HCT116 (cell line): ENCODE data around the gene NEDD4L. TPM values are rescaled to one million over a fixed set of nuclear protein-coding genes. Genes with fewer than 3 reads are reported as not detected.

Experiments used
- ATAC-seq: fragments of 200-7000 bp; cut with Tn5 transposase; 2 replicates; pipeline ENCODE4 v1.9.1; 2020; ENCODE audit warnings: mild to moderate bottlenecking, moderate library complexity
- BruUV-seq: library from RNA; stranded (reverse); fragments of 400-500 nt; replicated peaks from 2 replicates; lab custom pipeline; 2021; lab: Mats Ljungman, UMichigan
- CTCF ChIA-PET: fragments of 300-600 bp; sonication (Branson Sonifier 250); formaldehyde crosslinking; loops from one replicate; lab custom pipeline; 2021; ENCODE audit warnings: antibody characterized with exemption; lab: Charles Lee
- POLR2A ChIA-PET: fragments of 300-600, 350-600 bp; sonication (Branson Sonifier 250); formaldehyde crosslinking; loops from one replicate; lab custom pipeline; 2021; ENCODE audit warnings: antibody characterized with exemption; lab: Charles Lee
- RAD21 ChIA-PET, 2 experiments: fragments of 300-600 bp; sonication (Branson Sonifier 250); formaldehyde crosslinking; loops; one replicate each; lab custom pipeline; 2023; ENCODE audit warnings: low total read pairs in 2 of 2; ENCODE audit not compliant: uncharacterized antibody in 2 of 2, unreplicated experiment in 2 of 2, low non-redundant PET in 1 of 2; lab: Charles Lee
- DNase-seq: peaks from one replicate; pipeline ENCODE4 v3.0.0-alpha.2; 2010; ENCODE audit warnings: low read depth, low spot score
- H2AFZ ChIP-seq: fragments of 200-600 bp; shearing (Covaris generic), sonication (generic); 2 replicates; pipeline ENCODE4 v1.6.1; 2017; ENCODE audit warnings: low read depth, mixed run types, mixed read lengths, antibody characterized with exemption, low read length; ENCODE audit not compliant: poor library complexity, severe bottlenecking
- H3K27ac ChIP-seq: 2 replicates; pipeline ENCODE4 v1.5.1; 2012; ENCODE audit warnings: low read depth, low read length
- H3K27me3 ChIP-seq: fragments of 200-600 bp; sonication (generic); 2 replicates; pipeline ENCODE4 v1.6.1; 2016; ENCODE audit warnings: mixed run types, low read length, mixed read lengths; ENCODE audit not compliant: insufficient read depth
- H3K36me3 ChIP-seq, 2 experiments: fragments of 200-500 bp in 1 of 2; fragments of 200-600 bp in 1 of 2; sonication (Bioruptor generic) in 1 of 2; sonication (generic) in 1 of 2; 2 replicates each; pipeline versions ENCODE4 v1.5.1 to v1.6.1; 2014 to 2016; ENCODE audit warnings: low read length in 2 of 2, inconsistent platforms in 1 of 2, mixed read lengths in 1 of 2, mixed run types in 1 of 2; ENCODE audit not compliant: insufficient read depth in 2 of 2, control insufficient read depth in 1 of 2
- H3K4me1 ChIP-seq, 2 experiments: fragments of 200-600 bp in 1 of 2; sonication (generic) in 1 of 2; 2 replicates each; pipeline versions ENCODE4 v1.5.1 to v1.6.1; 2012 to 2017; ENCODE audit warnings: low read length in 2 of 2, inconsistent platforms in 1 of 2, mild to moderate bottlenecking in 1 of 2, mixed read lengths in 1 of 2, mixed run types in 1 of 2, moderate library complexity in 1 of 2; ENCODE audit not compliant: insufficient read depth in 2 of 2, control insufficient read depth in 1 of 2
- H3K4me2 ChIP-seq: fragments of 200-600 bp; sonication (generic); 2 replicates; pipeline ENCODE4 v1.6.1; 2017; ENCODE audit warnings: mixed run types, low read length, mixed read lengths
- H3K4me3 ChIP-seq, 2 experiments: fragments of 200-600 bp in 1 of 2; sonication (generic) in 1 of 2; replicated peaks in 1 of 2; 2 replicates each; pipeline ENCODE4 v1.5.1; 2011 to 2016; ENCODE audit warnings: low read length in 2 of 2, control low read depth in 1 of 2, low read depth in 1 of 2, mild to moderate bottlenecking in 1 of 2, mixed read lengths in 1 of 2, mixed run types in 1 of 2
- H3K79me2 ChIP-seq: fragments of 200-600 bp; sonication (generic); 2 replicates; pipeline ENCODE4 v1.6.1; 2017; ENCODE audit warnings: mild to moderate bottlenecking, mixed run types, low read length, moderate library complexity, mixed read lengths; ENCODE audit not compliant: insufficient read depth
- H3K9ac ChIP-seq: fragments of 200-600 bp; sonication (generic); 2 replicates; pipeline ENCODE4 v1.6.1; 2016; ENCODE audit warnings: low read length, mixed read lengths
- H3K9me2 ChIP-seq: fragments of 200-600 bp; sonication (generic), shearing (Covaris generic); 2 replicates; pipeline ENCODE4 v1.6.1; 2017; ENCODE audit warnings: mixed run types, mild to moderate bottlenecking, moderate library complexity; ENCODE audit not compliant: insufficient read depth
- H3K9me3 ChIP-seq, 2 experiments: fragments of 200-500 bp in 1 of 2; fragments of 200-600 bp in 1 of 2; sonication (Bioruptor generic) in 1 of 2; sonication (generic) in 1 of 2; 2 replicates each; pipeline ENCODE4 v1.6.1; 2014 to 2017; ENCODE audit warnings: low read length in 2 of 2, mixed read lengths in 2 of 2, inconsistent platforms in 1 of 2, low read depth in 1 of 2, mild to moderate bottlenecking in 1 of 2, mixed run types in 1 of 2, moderate library complexity in 1 of 2; ENCODE audit not compliant: control insufficient read depth in 1 of 2, insufficient read depth in 1 of 2
- H4K20me1 ChIP-seq: fragments of 200-600 bp; sonication (generic), shearing (Covaris generic); 2 replicates; pipeline ENCODE4 v1.6.1; 2017; ENCODE audit warnings: mixed run types, mild to moderate bottlenecking, moderate library complexity; ENCODE audit not compliant: insufficient read depth
- CBX3 ChIP-seq: IDR thresholded peaks from 2 replicates; pipeline ENCODE4 v1.6.1; 2012; ENCODE audit warnings: low read depth
- CEBPB ChIP-seq: IDR thresholded peaks from 2 replicates; pipeline ENCODE4 v1.6.1; 2012; ENCODE audit warnings: low read depth
- EGR1 ChIP-seq: IDR thresholded peaks from 2 replicates; pipeline ENCODE4 v1.6.1; 2012; ENCODE audit warnings: low read depth
- ELF1 ChIP-seq: IDR thresholded peaks from 2 replicates; pipeline ENCODE4 v1.6.1; 2012; ENCODE audit warnings: low read depth, borderline replicate concordance
- EZH2 ChIP-seq: fragments of 200-600 bp; sonication (generic); IDR thresholded peaks from 2 replicates; pipeline ENCODE4 v1.6.1; 2017; ENCODE audit warnings: antibody characterized with exemption, mixed run types
- EZH2phosphoT487 ChIP-seq: fragments of 200-600 bp; IDR thresholded peaks from 2 replicates; pipeline ENCODE4 v1.6.1; 2018; ENCODE audit warnings: antibody characterized with exemption, borderline replicate concordance
- FOSL1 ChIP-seq: IDR thresholded peaks from 2 replicates; pipeline ENCODE4 v1.6.1; 2012; ENCODE audit warnings: low read depth
- JUND ChIP-seq: IDR thresholded peaks from 2 replicates; pipeline ENCODE4 v1.6.1; 2012
- RAD21 ChIP-seq: IDR thresholded peaks from 2 replicates; pipeline ENCODE4 v1.6.1; 2012; ENCODE audit warnings: low read depth, mild to moderate bottlenecking
- SIN3A ChIP-seq: IDR thresholded peaks from 2 replicates; pipeline ENCODE4 v1.6.1; 2012; ENCODE audit warnings: low read depth
- SP1 ChIP-seq: IDR thresholded peaks from 2 replicates; pipeline ENCODE4 v1.6.1; 2012; ENCODE audit warnings: low read depth
- TCF7L2 ChIP-seq: IDR thresholded peaks from 2 replicates; pipeline ENCODE4 v1.7.0; 2011; ENCODE audit warnings: borderline replicate concordance, inconsistent platforms; ENCODE audit not compliant: insufficient read depth, insufficient read length; ENCODE audit errors: extremely low read depth
- YY1 ChIP-seq: IDR thresholded peaks from 2 replicates; pipeline ENCODE4 v1.6.1; 2011; ENCODE audit warnings: low read length, low read depth, moderate library complexity, mild to moderate bottlenecking; ENCODE audit not compliant: insufficient replicate concordance; ENCODE audit errors: extremely low read depth
- ZFX ChIP-seq: fragments of 450-650 bp; IDR thresholded peaks from 2 replicates; pipeline ENCODE4 v1.6.1; 2017
- ZNF274 ChIP-seq: fragments of 200-500 bp; sonication (Bioruptor generic); IDR thresholded peaks from 2 replicates; pipeline ENCODE4 v1.6.1; 2014; ENCODE audit warnings: mild to moderate bottlenecking, low read depth, low read length, inconsistent platforms
- intact Hi-C: fragments of 100-400 bp; cut with micrococcal nuclease; formaldehyde crosslinking; loops from 2 replicates; pipeline ENCODE4 v1.10.0; 2022
- total RNA-seq: library from RNA; stranded (reverse); gene quantifications from one replicate; pipeline ENCODE4 v1.2.1, GENCODE V29; 2021; ENCODE audit not compliant: unreplicated experiment
- TF ChIP-seq, protein P1 (sequence below): IDR thresholded peaks from 2 replicates; pipeline ENCODE4 v1.6.1; 2012
- TF ChIP-seq, protein P2 (sequence below): IDR thresholded peaks from 2 replicates; pipeline ENCODE4 v1.6.1; 2012; ENCODE audit warnings: low read depth
- TF ChIP-seq, protein P3 (sequence below): IDR thresholded peaks from 2 replicates; pipeline ENCODE4 v1.6.1; 2011; ENCODE audit warnings: mild to moderate bottlenecking, low read length, moderate library complexity; ENCODE audit not compliant: insufficient replicate concordance; ENCODE audit errors: extremely low read depth
- TF ChIP-seq, protein P4 (sequence below), 3 experiments: fragments of 200-600 bp in 1 of 3; sonication (generic) in 1 of 3; IDR thresholded peaks in 2 of 3; conservative IDR thresholded peaks in 1 of 3; 2 replicates each; pipeline ENCODE4 v1.5.1; 2012 to 2017; ENCODE audit warnings: low read depth in 2 of 3, low read length in 2 of 3, antibody characterized with exemption in 1 of 3, borderline replicate concordance in 1 of 3, control low read depth in 1 of 3, mild to moderate bottlenecking in 1 of 3, mixed read lengths in 1 of 3, mixed run types in 1 of 3, moderate library complexity in 1 of 3; ENCODE audit not compliant: insufficient read depth in 1 of 3

NEDD4L gene
- total RNA-seq, 1 experiment from 2014 or later, result 41.5 TPM

DNA sequence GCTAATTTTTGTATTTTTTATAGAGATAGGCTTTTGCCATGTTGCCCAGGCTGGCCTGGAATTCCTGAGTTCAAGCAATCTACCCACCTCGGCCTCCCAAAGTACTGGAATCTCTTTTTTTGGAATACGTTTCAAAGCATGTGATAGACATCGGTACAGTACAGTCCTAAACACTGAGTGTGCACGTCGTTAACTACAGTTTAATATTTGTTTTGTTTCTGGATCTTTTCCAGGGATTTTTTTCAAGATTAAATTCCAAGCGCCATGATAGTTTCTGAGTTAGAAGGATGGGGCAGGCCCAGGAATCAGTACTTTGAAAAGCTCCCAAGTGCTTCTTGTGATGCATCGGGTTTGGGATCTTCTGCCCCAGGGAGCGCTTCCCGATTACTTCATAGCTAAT is 33.3 kb downstream of the NEDD4L start:
- POLR2A ChIA-PET, result no interaction called here
- CTCF ChIA-PET, result no interaction called here
- ATAC-seq, result no peak
- no TSS peak for BruUV-seq
- DNase-seq, result no peak
- Histone ChIP-seq H3K36me3 (no peaks in the 10 kb centered on the region), H3K4me2 (no peak overlapping the region), H4K20me1 (no peaks in the 10 kb centered on the region), H3K4me3 (no peak overlapping the region), H3K9ac (no peak overlapping the region), H3K9me3 (no peaks in the 10 kb centered on the region), H3K27me3 (no peaks in the 10 kb centered on the region), H3K27ac (no peak overlapping the region), H3K9me2 (no peaks in the 10 kb centered on the region), H3K79me2 (no peaks in the 10 kb centered on the region), H2AFZ (no peak overlapping the region), H3K4me1 (no peaks in the 10 kb centered on the region)
- intact Hi-C loops, result no loop called here
- RAD21 ChIA-PET, result no interaction called here
- no peak for TF ChIP-seq ELF1
- TF ChIP-seq, protein P1, sequence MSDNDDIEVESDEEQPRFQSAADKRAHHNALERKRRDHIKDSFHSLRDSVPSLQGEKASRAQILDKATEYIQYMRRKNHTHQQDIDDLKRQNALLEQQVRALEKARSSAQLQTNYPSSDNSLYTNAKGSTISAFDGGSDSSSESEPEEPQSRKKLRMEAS, result no peak
- no peak for TF ChIP-seq CEBPB
- TF ChIP-seq, protein P2, sequence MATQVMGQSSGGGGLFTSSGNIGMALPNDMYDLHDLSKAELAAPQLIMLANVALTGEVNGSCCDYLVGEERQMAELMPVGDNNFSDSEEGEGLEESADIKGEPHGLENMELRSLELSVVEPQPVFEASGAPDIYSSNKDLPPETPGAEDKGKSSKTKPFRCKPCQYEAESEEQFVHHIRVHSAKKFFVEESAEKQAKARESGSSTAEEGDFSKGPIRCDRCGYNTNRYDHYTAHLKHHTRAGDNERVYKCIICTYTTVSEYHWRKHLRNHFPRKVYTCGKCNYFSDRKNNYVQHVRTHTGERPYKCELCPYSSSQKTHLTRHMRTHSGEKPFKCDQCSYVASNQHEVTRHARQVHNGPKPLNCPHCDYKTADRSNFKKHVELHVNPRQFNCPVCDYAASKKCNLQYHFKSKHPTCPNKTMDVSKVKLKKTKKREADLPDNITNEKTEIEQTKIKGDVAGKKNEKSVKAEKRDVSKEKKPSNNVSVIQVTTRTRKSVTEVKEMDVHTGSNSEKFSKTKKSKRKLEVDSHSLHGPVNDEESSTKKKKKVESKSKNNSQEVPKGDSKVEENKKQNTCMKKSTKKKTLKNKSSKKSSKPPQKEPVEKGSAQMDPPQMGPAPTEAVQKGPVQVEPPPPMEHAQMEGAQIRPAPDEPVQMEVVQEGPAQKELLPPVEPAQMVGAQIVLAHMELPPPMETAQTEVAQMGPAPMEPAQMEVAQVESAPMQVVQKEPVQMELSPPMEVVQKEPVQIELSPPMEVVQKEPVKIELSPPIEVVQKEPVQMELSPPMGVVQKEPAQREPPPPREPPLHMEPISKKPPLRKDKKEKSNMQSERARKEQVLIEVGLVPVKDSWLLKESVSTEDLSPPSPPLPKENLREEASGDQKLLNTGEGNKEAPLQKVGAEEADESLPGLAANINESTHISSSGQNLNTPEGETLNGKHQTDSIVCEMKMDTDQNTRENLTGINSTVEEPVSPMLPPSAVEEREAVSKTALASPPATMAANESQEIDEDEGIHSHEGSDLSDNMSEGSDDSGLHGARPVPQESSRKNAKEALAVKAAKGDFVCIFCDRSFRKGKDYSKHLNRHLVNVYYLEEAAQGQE, result no peak
- no peak for TF ChIP-seq EZH2phosphoT487
- no peak for TF ChIP-seq RAD21
- TF ChIP-seq, protein P3, sequence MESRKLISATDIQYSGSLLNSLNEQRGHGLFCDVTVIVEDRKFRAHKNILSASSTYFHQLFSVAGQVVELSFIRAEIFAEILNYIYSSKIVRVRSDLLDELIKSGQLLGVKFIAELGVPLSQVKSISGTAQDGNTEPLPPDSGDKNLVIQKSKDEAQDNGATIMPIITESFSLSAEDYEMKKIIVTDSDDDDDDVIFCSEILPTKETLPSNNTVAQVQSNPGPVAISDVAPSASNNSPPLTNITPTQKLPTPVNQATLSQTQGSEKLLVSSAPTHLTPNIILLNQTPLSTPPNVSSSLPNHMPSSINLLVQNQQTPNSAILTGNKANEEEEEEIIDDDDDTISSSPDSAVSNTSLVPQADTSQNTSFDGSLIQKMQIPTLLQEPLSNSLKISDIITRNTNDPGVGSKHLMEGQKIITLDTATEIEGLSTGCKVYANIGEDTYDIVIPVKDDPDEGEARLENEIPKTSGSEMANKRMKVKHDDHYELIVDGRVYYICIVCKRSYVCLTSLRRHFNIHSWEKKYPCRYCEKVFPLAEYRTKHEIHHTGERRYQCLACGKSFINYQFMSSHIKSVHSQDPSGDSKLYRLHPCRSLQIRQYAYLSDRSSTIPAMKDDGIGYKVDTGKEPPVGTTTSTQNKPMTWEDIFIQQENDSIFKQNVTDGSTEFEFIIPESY, result no peak
- no peak for TF ChIP-seq EZH2
- TF ChIP-seq YY1, result no peak
- no peak for TF ChIP-seq CBX3
- TF ChIP-seq JUND, result no peak
- no peak for TF ChIP-seq EGR1
- TF ChIP-seq ZFX, result no peak
- TF ChIP-seq, protein P4, sequence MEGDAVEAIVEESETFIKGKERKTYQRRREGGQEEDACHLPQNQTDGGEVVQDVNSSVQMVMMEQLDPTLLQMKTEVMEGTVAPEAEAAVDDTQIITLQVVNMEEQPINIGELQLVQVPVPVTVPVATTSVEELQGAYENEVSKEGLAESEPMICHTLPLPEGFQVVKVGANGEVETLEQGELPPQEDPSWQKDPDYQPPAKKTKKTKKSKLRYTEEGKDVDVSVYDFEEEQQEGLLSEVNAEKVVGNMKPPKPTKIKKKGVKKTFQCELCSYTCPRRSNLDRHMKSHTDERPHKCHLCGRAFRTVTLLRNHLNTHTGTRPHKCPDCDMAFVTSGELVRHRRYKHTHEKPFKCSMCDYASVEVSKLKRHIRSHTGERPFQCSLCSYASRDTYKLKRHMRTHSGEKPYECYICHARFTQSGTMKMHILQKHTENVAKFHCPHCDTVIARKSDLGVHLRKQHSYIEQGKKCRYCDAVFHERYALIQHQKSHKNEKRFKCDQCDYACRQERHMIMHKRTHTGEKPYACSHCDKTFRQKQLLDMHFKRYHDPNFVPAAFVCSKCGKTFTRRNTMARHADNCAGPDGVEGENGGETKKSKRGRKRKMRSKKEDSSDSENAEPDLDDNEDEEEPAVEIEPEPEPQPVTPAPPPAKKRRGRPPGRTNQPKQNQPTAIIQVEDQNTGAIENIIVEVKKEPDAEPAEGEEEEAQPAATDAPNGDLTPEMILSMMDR (IDR thresholded peaks at IDR 0.05 in 2 of 3, conservative IDR thresholded peaks at IDR 0.05 in 1 of 3; ENCODE audit: borderline replicate concordance in 1 of 3, insufficient read depth in 1 of 3, low read depth in 2 of 3, low read length in 2 of 3), result no peak
- TF ChIP-seq SIN3A, result no peak
- TF ChIP-seq ZNF274, result no peak
- TF ChIP-seq FOSL1, result no peak
- TF ChIP-seq SP1, result no peak
- TF ChIP-seq TCF7L2, result no peak
